ENCODE measurements around the gene NDUFAF8. TPM values are rescaled to one million over a fixed set of nuclear protein-coding genes. Genes with fewer than 3 reads are reported as not detected.

The NDUFAF8 gene
- total and polyA plus RNA-seq, 8 donors, result 14.5 to 185 (median 43.4) TPM; not detected in 1

- H3K36me3 ChIP-seq, result peaks cover 0 to 27% (median 22%) of the 10 kb centered on the region in 4 donors
- intact Hi-C loops (cut with DNase I; ENCODE audit: low total_unique reads), result loop anchor here (10.0 kb wide), 1 partner anchor 95 kb away; no protein-coding TSS in a partner anchor
- TF ChIP-seq POLR2A (IDR thresholded peaks at IDR 0.05) (no peak), EP300 (IDR thresholded peaks at IDR 0.05) (no peak), POLR2AphosphoS5 (IDR thresholded peaks at IDR 0.05) (no peak)
- TF ChIP-seq, protein P1, sequence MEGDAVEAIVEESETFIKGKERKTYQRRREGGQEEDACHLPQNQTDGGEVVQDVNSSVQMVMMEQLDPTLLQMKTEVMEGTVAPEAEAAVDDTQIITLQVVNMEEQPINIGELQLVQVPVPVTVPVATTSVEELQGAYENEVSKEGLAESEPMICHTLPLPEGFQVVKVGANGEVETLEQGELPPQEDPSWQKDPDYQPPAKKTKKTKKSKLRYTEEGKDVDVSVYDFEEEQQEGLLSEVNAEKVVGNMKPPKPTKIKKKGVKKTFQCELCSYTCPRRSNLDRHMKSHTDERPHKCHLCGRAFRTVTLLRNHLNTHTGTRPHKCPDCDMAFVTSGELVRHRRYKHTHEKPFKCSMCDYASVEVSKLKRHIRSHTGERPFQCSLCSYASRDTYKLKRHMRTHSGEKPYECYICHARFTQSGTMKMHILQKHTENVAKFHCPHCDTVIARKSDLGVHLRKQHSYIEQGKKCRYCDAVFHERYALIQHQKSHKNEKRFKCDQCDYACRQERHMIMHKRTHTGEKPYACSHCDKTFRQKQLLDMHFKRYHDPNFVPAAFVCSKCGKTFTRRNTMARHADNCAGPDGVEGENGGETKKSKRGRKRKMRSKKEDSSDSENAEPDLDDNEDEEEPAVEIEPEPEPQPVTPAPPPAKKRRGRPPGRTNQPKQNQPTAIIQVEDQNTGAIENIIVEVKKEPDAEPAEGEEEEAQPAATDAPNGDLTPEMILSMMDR (IDR thresholded peaks at IDR 0.05), result no peak
- DNase-seq, result no peak
- H3K9me3 ChIP-seq, result no peaks in the 10 kb centered on the region
- H3K27me3 ChIP-seq, result no peaks in the 10 kb centered on the region
- WGBS, 5 donors, result 13 to 16% (median 14%) methylated on average over 32 to 37 of the region's 37 CpGs
- peaks cover 27 to 58% (median 48%) of the 10 kb centered on the region in 4 donors for H3K4me1 ChIP-seq
- H3K4me3 ChIP-seq, result peak overlapping the region; percentile 96 to 100 (median 100)
- H3K27ac ChIP-seq, result peak overlapping the region; percentile 63 to 90 (median 90)
Observed at GRCh38 chr17:81239714-81240555, 817 bp downstream of the NDUFAF8 start.

- peak overlapping the region in 1 of 4 donors; percentile 96 for H3K4me3 ChIP-seq
- TF ChIP-seq POLR2AphosphoS5 (IDR thresholded peaks at IDR 0.05), result no peak
- no peak for TF ChIP-seq EP300 (IDR thresholded peaks at IDR 0.05)
- TF ChIP-seq, protein P1 (IDR thresholded peaks at IDR 0.05), result no peak
- TF ChIP-seq POLR2A (IDR thresholded peaks at IDR 0.05), result no peak
- no peaks in the 10 kb centered on the region for H3K9me3 ChIP-seq
- peaks cover 0 to 29% (median 21%) of the 10 kb centered on the region in 4 donors for H3K36me3 ChIP-seq
- 50 to 68% (median 60%) methylated on average over 7 to 8 of the region's 8 CpGs for WGBS, 5 donors
- H3K27ac ChIP-seq, result no peak overlapping the region
- no peak for DNase-seq
- H3K27me3 ChIP-seq, result no peaks in the 10 kb centered on the region
- intact Hi-C loops (cut with DNase I; ENCODE audit: low total_unique reads), result no loop called here
- H3K4me1 ChIP-seq, result peaks cover 27 to 54% (median 45%) of the 10 kb centered on the region in 4 donors
Observed at GRCh38 chr17:81240761-81241160, 1.6 kb downstream of the NDUFAF8 start.

DNA sequence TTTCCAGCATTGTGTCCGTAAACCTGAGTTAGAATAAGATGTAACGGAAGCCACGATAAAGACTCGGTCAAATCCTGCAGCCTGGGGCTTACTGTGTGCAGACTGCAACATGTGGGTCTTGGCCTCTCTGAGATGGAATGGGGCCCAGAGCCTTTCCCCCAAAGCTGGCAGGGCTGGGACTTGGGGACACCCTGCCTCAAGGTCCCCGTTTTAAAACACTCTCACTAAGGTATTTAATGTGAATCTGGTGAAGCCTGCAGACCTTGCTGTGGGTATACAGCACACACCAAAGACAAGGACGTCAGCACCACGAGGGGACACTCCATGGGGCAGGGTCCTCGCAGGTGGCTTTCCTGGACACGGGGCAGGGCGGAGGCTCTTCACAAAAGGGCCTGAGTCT, 2.1 kb downstream of the NDUFAF8 start:
- H3K27me3 ChIP-seq, result no peaks in the 10 kb centered on the region
- no peak overlapping the region for H3K27ac ChIP-seq
- 82 to 90% (median 88%) methylated on average over 5 to 10 of the region's 10 CpGs for WGBS, 5 donors
- intact Hi-C loops (cut with DNase I; ENCODE audit: low total_unique reads), result no loop called here
- H3K4me1 ChIP-seq, result peaks cover 27 to 49% (median 42%) of the 10 kb centered on the region in 4 donors
- no peaks in the 10 kb centered on the region for H3K9me3 ChIP-seq
- TF ChIP-seq, protein P1 (IDR thresholded peaks at IDR 0.05), result no peak
- TF ChIP-seq POLR2AphosphoS5 (IDR thresholded peaks at IDR 0.05), result no peak
- TF ChIP-seq EP300 (IDR thresholded peaks at IDR 0.05), result no peak
- H3K4me3 ChIP-seq, result no peak overlapping the region
- H3K36me3 ChIP-seq, result peaks cover 0 to 29% (median 21%) of the 10 kb centered on the region in 4 donors
- no peak for DNase-seq

DNA sequence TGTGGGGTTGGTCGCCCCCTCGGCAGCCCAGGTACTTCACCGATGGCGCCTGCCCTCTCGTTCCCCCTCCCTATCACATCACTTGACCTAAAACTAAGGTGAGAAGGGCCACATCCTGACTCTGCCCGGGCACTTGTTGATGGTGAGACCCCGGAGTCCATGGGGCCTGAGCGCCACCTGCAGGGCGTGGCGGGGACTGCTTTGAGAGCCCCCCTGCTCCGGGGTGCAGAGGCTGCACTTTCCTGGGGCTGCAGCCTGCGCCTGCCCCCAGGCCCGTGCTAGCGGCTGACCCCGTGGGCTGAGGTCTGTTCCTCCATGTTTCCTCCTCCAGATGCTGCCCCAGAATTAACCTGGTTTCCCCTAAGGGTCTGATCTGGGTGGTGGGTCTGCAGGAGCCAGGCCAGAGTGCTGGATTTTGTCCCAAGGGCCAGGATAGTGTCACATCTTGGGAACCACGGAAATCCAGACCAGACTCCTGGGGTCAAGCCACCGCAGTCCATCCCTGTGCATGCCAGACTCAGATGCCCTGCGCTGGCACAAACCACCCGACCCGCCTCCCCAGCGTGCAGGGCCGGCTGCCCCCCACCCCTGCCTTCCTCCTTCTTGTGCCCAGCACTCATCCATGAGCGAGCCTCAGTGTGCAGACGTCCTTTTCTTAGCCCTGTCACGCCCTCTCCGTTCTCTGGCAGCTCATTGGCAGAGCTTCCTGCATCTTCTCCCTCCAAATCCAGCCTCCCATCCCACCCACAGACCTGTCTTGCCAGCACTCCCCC, 2.7 kb downstream of the NDUFAF8 start:
- H3K27ac ChIP-seq, result no peak overlapping the region
- no peaks in the 10 kb centered on the region for H3K27me3 ChIP-seq
- TF ChIP-seq POLR2AphosphoS5 (IDR thresholded peaks at IDR 0.05), result peak in 1 of 3 donors; percentile 29
- no peak for TF ChIP-seq EP300 (IDR thresholded peaks at IDR 0.05)
- TF ChIP-seq, protein P1 (IDR thresholded peaks at IDR 0.05), result peak in 5 of 7 experiments; percentile 37 to 84 (median 72)
- no peak for TF ChIP-seq POLR2A (IDR thresholded peaks at IDR 0.05)
- H3K9me3 ChIP-seq, result no peaks in the 10 kb centered on the region
- H3K4me1 ChIP-seq, result peaks cover 25 to 43% (median 36%) of the 10 kb centered on the region in 4 donors
- peaks cover 0 to 29% (median 21%) of the 10 kb centered on the region in 4 donors for H3K36me3 ChIP-seq
- intact Hi-C loops (cut with DNase I; ENCODE audit: low total_unique reads), result no loop called here
- WGBS, 5 donors, result 46 to 57% (median 49%) methylated on average over 19 to 26 of the region's 26 CpGs
- peak; percentile 64 to 79 for DNase-seq
- H3K4me3 ChIP-seq, result no peak overlapping the region
